GM18870 (cell line): Measurements from ENCODE around the gene SERPINF2.
"Not testable (repeated sequence)": the region's sequence is repeated elsewhere in the genome, so short reads cannot be mapped to it uniquely, and the experiment has no call there.

Experiments used
- ATAC-seq: cut with Tn5 transposase; IDR thresholded peaks from one replicate; pipeline ENCODE4 v1.9.1; 2021; ENCODE audit warnings: moderate library complexity; ENCODE audit not compliant: unreplicated experiment

Gene SERPINF2

DNA sequence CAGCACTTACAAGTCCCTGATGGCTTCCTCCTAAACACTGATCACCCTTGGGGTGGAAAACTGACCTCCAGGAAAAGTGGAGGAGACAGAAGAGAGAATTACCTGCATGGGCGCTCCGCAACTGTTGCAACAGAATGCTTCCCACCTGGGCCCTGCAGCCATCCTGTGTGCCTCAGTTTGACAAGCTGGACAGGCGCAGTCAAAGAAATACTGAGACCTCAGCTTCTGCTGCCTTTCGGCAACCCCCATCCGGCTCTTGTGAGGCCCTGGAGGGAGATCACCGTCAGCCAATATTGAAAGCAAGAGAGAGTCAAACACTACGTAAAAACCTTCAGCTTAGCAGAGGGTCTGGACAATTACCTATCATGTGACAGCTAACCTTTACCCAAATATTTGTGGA is 44.0 kb downstream of the SERPINF2 start:
- ATAC-seq, result no peak

DNA sequence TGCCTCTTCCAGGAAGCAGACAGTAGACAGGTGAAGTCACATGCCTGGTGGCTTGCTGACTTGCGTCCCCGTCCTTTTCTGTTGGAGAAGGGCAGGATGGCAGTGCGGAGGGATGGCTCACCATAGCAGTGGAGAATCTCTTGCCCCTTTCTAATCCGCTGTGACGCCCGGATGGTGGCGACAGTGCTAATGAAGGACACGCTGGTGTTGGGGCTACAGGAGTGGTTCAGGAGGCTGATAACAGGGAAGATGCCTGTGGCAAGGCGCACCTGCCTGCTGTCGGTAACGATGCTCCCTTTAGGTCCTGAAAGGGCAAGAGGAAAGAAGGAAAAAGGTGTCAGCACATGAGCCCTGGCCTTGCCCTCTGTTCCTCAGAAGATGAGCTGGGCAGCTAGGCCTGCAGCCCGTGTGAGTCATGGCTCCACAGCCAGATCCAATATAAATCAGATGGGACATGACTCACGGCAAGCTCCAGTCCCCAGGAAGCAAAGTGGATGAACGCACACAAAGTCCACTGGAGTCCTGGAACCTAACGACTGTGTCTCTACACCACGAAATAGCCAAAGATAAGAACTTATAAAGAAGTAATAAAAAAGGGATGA is 44.7 kb downstream of the SERPINF2 start:
- no peak for ATAC-seq

DNA sequence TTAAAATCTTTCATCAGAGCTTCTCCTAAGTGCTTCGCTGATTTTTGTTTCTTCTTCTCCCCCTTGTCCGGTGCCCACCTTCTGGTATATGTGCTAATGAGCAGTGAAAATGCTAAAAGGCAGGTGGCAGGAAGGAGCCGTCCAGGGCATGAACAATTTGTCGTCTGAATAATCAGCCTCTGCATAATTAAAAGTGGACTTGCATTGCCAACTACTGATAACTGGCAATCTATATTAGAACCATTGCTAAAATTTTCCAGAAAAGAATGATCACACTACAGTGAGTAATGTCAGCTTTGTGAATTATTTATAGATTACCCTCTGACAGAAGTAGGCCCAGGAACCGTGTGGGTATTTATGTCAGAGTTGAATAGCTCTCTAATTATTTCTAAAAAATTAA is 47.3 kb downstream of the SERPINF2 start:
- ATAC-seq, result no peak

DNA sequence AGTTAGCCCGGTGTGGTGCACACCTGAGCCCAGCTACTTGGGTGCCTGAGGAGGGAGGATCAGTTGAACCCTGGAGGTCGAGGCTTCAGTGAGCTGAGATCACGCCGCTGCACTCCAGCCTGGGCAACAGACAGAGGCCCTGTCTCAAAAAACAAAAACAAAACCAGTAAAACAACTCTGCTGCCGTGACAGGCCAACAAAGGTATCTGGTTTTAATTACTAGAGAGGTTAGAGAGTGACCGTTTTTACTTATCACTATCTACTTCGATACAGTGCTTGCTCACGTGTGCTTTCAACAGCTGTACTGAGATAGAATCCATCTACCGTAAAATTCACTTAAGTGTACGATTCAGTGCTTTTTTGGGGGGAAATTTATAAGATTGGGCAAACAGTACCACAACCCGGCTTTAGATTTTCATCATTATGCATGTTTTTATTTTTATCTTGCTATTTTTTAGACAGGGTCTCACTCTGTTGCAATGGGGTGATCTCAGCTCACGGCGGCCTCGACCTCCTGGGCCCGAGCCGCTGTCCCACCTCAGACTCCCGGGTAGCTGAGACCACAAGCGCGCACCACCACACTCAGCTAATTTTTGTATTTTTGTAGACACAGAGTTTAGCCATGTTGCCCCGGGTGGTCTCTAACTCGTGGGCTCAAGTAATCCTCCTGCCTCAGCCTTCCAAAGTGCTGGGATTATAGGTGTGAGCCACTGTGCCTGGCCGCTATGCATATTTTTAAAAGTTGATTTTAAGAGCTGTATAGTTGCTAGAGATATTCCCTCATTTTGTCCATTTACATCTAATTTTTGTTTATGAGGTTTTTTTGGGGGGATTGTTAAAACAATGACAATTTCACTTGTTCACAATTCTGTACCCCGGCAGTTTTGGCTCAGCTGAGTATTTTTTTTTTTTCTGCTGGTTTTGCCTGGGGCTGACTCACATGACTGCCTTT is 50.1 kb downstream of the SERPINF2 start:
- ATAC-seq, result no peak

DNA sequence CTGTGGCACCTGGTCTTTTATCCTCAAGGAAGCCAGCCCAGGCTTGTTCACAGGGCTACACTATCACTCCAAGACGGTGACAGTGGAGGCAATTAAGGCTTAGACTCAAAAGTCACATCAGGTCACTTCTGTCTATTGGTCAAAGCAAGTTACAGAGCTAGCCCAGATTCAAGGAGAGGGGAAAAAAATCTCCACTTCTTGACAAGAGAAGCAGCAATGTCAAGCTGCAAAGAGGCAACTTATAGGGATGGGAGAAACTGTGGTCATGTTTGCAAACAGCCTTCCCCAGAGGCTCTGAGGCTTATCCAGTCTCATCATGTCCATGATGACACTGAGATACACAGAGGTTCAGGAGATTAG is 50.8 kb downstream of the SERPINF2 start:
- ATAC-seq, result no peak

DNA sequence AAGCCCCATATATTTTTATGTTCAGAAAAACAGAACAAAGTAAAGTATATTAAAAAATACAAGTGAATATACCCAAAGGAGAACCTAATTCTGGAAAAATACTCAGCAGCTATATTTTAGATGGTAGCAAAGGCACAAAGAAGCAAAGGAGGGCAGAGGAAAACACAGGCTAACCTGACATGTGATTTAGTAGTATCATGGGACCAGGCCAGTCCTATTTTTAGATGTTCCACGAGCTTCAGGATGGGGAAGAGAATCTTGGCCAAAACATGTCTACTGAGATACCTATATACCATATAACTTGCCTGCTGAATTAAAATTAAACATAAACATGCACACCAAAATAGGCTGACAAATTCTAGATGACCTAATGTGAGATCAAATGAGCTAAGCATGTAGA is 54.1 kb downstream of the SERPINF2 start:
- no peak for ATAC-seq

DNA sequence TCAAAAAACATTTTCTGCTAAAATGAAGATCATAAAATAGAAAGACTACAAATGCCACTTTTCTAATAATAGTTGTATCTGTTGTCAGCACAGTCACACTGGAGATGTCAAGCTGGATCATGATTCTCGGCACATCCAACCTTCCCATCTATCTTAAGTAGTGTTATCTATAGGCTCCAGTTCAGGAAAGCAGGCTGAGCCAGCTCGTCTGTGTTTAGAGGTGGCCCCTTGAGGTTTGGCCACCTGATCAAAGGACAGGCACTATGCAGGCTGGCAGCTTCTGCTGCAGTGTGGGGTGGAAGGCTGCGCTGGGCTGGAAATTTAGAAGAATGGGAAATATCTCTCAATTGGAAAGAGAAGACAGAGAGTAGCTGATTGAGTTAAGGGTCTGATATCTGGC is 54.7 kb downstream of the SERPINF2 start:
- ATAC-seq, result no peak

DNA sequence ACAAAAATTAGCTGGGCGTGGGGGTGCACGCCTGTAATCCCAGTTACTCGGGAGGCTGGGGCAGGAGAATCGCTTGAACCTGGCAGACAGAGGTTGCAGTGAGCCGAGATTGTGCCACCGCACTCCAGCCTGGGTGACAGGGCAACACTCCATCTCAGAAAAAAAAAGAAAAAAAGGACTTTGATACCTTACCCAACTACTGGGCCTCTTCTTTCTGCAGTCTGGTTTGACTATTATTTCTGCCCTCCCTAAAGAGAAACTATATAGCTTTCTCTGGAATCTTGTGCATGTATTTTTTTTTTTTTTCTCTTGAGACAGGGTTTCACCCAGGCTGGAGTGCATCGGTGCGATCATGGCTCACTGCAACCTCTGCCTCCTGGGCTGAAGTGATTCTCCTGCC is 55.2 kb downstream of the SERPINF2 start:
- ATAC-seq, result not testable (repeated sequence)

DNA sequence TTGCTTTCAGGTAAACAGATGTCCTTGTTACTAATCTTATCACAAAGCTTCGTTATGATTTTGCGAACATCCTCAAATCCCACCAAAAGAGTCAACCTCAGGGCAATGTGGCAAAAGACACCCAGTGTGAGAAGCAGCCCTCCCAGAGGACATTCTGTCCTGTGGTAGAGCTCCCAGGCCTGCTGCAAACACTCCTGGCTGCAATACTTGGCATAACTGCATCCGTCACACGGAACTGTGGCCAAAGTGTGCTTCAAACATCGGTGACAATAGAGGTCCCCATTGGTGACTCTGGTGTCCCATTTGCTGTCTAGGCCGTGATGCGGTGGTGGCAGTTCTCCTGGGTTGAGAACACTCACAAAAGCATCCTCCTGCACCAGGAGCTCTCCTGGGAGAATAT is 57.6 kb downstream of the SERPINF2 start:
- ATAC-seq, result no peak

DNA sequence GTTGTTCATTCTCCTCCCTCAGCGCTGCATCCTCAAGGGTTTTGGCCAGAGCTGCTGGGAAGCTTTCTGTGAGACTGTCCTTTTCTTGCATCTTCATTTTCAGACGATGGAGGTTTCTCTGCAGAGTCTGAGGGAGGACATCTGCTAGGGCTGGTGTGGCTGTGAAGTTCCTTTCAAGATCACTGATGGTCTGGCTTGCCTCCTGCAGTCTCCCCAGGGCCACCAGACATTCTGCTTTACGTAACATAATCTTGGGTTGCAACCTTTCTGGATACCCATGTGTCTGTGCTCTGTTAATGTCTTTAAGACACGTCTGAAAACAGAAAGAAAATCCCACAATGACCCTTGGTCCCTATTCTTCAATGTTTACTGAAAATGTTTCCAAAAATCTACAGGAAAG is 58.0 kb downstream of the SERPINF2 start:
- no peak for ATAC-seq

DNA sequence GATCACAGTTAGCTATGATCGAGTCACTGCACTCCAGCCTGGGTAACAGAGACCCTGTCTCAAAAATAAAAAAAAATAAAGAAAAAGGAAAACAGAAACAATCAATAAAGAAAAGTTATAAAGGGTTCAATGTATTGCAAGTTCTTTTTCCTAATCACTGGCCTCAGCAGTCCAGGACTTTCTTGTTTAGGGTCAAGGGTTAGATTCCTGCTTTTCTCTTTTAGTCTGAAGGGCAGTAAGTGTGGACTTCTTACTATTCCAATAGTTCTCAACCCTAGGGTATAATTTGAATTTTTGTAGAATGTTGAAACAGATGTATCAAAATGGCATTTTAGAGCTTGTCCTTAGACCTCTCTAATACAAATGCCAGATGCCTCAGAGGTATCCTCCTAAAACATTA is 59.8 kb downstream of the SERPINF2 start:
- ATAC-seq, result no peak

DNA sequence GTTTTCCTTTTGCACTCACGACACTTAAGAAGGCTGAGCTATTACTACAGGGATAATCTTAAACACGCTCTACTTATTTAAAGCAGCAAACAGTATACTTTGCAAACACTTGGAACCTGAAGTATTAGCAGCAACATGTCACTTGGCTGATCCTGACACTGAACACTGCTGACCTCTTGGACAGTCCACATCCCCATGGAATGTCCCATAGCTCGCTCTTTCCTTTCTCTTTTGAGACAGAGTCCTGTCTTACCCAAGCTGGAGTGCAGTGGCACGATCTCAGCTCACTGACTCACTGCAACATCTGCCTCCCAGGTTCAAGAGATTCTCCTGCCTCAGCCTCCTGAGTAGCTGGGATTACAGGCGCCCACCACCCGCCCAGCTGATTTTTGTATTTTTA is 60.6 kb downstream of the SERPINF2 start:
- ATAC-seq, result no peak
